Neural cell (in vitro differentiated cells): ENCODE measurements around the gene UNK. TPM values are rescaled to one million over a fixed set of nuclear protein-coding genes. Genes with fewer than 3 reads are reported as not detected.

Experiments used
- H2AFZ ChIP-seq: fragments of 200-600, 300-800 bp; sonication (generic), shearing (Covaris generic); 2 replicates; pipeline ENCODE4 v1.6.0; 2014; ENCODE audit warnings: low read depth, mild to moderate bottlenecking, antibody characterized with exemption, low read length, moderate library complexity
- H3F3A ChIP-seq: fragments of 200-600 bp; shearing (Covaris generic); 2 replicates; pipeline ENCODE4 v1.6.1; 2016; ENCODE audit warnings: mild to moderate bottlenecking, moderate library complexity, mixed read lengths, antibody characterized with exemption, low read length; ENCODE audit not compliant: insufficient read depth, poor library complexity, severe bottlenecking
- H3K27ac ChIP-seq: fragments of 200-600, 300-800 bp; sonication (generic), shearing (Covaris generic); 2 replicates; pipeline ENCODE4 v1.5.1; 2014; ENCODE audit warnings: mild to moderate bottlenecking, low read length, moderate library complexity
- H3K27me3 ChIP-seq: fragments of 300-800, 200-600 bp; sonication (generic), shearing (Covaris generic); 2 replicates; pipeline ENCODE4 v1.6.0; 2014; ENCODE audit warnings: mild to moderate bottlenecking, low read depth, low read length, moderate library complexity; ENCODE audit not compliant: insufficient read depth
- H3K36me3 ChIP-seq: fragments of 300-800, 200-600 bp; sonication (generic), shearing (Covaris generic); 2 replicates; pipeline ENCODE4 v1.5.1; 2014; ENCODE audit warnings: mild to moderate bottlenecking, antibody characterized with exemption, low read length, moderate library complexity; ENCODE audit not compliant: insufficient read depth
- H3K4me2 ChIP-seq: fragments of 300-800, 200-600 bp; sonication (generic), shearing (Covaris generic); 2 replicates; pipeline ENCODE4 v1.6.0; 2014; ENCODE audit warnings: mild to moderate bottlenecking, low read length
- H3K4me3 ChIP-seq: fragments of 300-800, 200-600 bp; sonication (generic), shearing (Covaris generic); 2 replicates; pipeline ENCODE4 v1.5.1; 2014; ENCODE audit warnings: mild to moderate bottlenecking, low read length, moderate library complexity
- H3K79me2 ChIP-seq: fragments of 200-600 bp; shearing (Covaris generic); replicated peaks from 2 replicates; pipeline ENCODE4 v1.6.0; 2014; ENCODE audit warnings: mild to moderate bottlenecking, low read length, moderate library complexity; ENCODE audit not compliant: insufficient read depth
- H3K9ac ChIP-seq: fragments of 300-800, 200-600 bp; sonication (generic), shearing (Covaris generic); 2 replicates; pipeline ENCODE4 v1.6.1; 2016; ENCODE audit warnings: mild to moderate bottlenecking, low read length, mixed read lengths
- H3K9me2 ChIP-seq: fragments of 200-600 bp; shearing (Covaris generic); 2 replicates; pipeline ENCODE4 v1.6.1; 2016; ENCODE audit warnings: mild to moderate bottlenecking, low read length, mixed read lengths; ENCODE audit not compliant: insufficient read depth
- H3K9me3 ChIP-seq: fragments of 200-600, 300-800 bp; sonication (generic), shearing (Covaris generic); 2 replicates; pipeline ENCODE4 v1.6.1; 2016; ENCODE audit warnings: mild to moderate bottlenecking, mixed run types, low read length, moderate library complexity, mixed read lengths
- H4K20me1 ChIP-seq: fragments of 200-600 bp; shearing (Covaris generic); 2 replicates; pipeline ENCODE4 v1.6.1; 2016; ENCODE audit warnings: mild to moderate bottlenecking, mixed run types; ENCODE audit not compliant: insufficient read depth
- CTCF ChIP-seq: fragments of 450-650 bp; IDR thresholded peaks from 2 replicates; pipeline ENCODE4 v1.5.1; 2014; ENCODE audit warnings: antibody characterized with exemption, mild to moderate bottlenecking, moderate library complexity; ENCODE audit not compliant: poor library complexity, severe bottlenecking
- EP300 ChIP-seq: fragments of 450-650 bp; conservative IDR thresholded peaks from 2 replicates; pipeline ENCODE4 v1.6.1; 2014; ENCODE audit warnings: antibody characterized with exemption, mild to moderate bottlenecking, moderate library complexity; ENCODE audit not compliant: poor library complexity, severe bottlenecking
- EZH2 ChIP-seq: fragments of 200-600, 300-800 bp; shearing (Covaris generic), sonication (generic); IDR thresholded peaks from 2 replicates; pipeline ENCODE4 v1.6.1; 2014; ENCODE audit warnings: antibody characterized with exemption, low read length, borderline replicate concordance, mild to moderate bottlenecking; ENCODE audit not compliant: insufficient read depth, poor library complexity, severe bottlenecking
- MXI1 ChIP-seq: fragments of 450-650 bp; conservative IDR thresholded peaks from 2 replicates; pipeline ENCODE4 v1.6.1; 2014; ENCODE audit warnings: antibody characterized with exemption, mild to moderate bottlenecking; ENCODE audit not compliant: poor library complexity, severe bottlenecking
- POLR2AphosphoS5 ChIP-seq: IDR thresholded peaks from 2 replicates; pipeline ENCODE4 v1.6.1; 2012
- RAD21 ChIP-seq: fragments of 450-650 bp; conservative IDR thresholded peaks from 2 replicates; pipeline ENCODE4 v1.6.1; 2014; ENCODE audit warnings: antibody characterized with exemption, mild to moderate bottlenecking, moderate library complexity
- SMC3 ChIP-seq: fragments of 450-650 bp; conservative IDR thresholded peaks from 2 replicates; pipeline ENCODE4 v1.6.1; 2014; ENCODE audit warnings: antibody characterized with exemption, mild to moderate bottlenecking, moderate library complexity; ENCODE audit not compliant: poor library complexity
- TAF1 ChIP-seq: IDR thresholded peaks from 2 replicates; pipeline ENCODE4 v1.6.1; 2012; ENCODE audit warnings: low read depth
- polyA plus RNA-seq: library from polyadenylated mRNA; depleted of rRNA; stranded (reverse); fragments of >200 nt; gene quantifications from 2 replicates; pipeline ENCODE4 v1.2.3, GENCODE V29; 2014

UNK gene
- polyA plus RNA-seq, 1 donor from 2014 or later = 29.9 TPM

GRCh38 chr17:75844530-75845057 is 60.0 kb downstream of the UNK start:
- Histone ChIP-seq H3K4me2 (no peak overlapping the region), H3K4me3 (no peak overlapping the region)

GRCh38 chr17:75845058-75845711 is 60.6 kb downstream of the UNK start:
- H3K27ac ChIP-seq = no peak overlapping the region
- H3K79me2 ChIP-seq = no peaks in the 10 kb centered on the region
- no peak overlapping the region for H3K4me3 ChIP-seq
- no peaks in the 10 kb centered on the region for H3F3A ChIP-seq
- H3K9me2 ChIP-seq = no peaks in the 10 kb centered on the region
- no peaks in the 10 kb centered on the region for H3K36me3 ChIP-seq
- no peaks in the 10 kb centered on the region for H3K9me3 ChIP-seq
- peak; percentile 41 for TF ChIP-seq CTCF
- TF ChIP-seq SMC3 = no peak
- no peak overlapping the region for H2AFZ ChIP-seq
- no peak overlapping the region for H3K9ac ChIP-seq
- H4K20me1 ChIP-seq = no peaks in the 10 kb centered on the region
- H3K27me3 ChIP-seq = no peaks in the 10 kb centered on the region
- no peak overlapping the region for H3K4me2 ChIP-seq

More at GRCh38 chr17:75844530-75845057, 60.0 kb downstream of the UNK start:
- Histone ChIP-seq H3K9me2 (no peaks in the 10 kb centered on the region), H3K27ac (no peak overlapping the region), H3K9me3 (no peaks in the 10 kb centered on the region), H3K9ac (no peak overlapping the region), H4K20me1 (no peaks in the 10 kb centered on the region), H3K79me2 (no peaks in the 10 kb centered on the region), H2AFZ (no peak overlapping the region), H3K36me3 (no peaks in the 10 kb centered on the region), H3K27me3 (no peaks in the 10 kb centered on the region), H3F3A (no peaks in the 10 kb centered on the region)
- no peak for TF ChIP-seq CTCF
- no peak for TF ChIP-seq MXI1
- no peak for TF ChIP-seq EZH2
- no peak for TF ChIP-seq TAF1
- TF ChIP-seq EP300 = no peak
- TF ChIP-seq POLR2AphosphoS5 = no peak
- no peak for TF ChIP-seq SMC3
- TF ChIP-seq RAD21 = no peak
